ENCODE results near the gene DYNLT4.

DYNLT4 gene

GRCh38 chr1:44831516-44831915, 24.4 kb upstream of the DYNLT4 start:
- no peaks in the 10 kb centered on the region for H3K36me3 ChIP-seq
- H3K27me3 ChIP-seq (ENCODE audit: insufficient read depth, low read depth, severe bottlenecking): no peaks in the 10 kb centered on the region
- no peaks in the 10 kb centered on the region for H3K9me3 ChIP-seq (ENCODE audit: severe bottlenecking)
- no peak for TF ChIP-seq CTCF (IDR thresholded peaks at IDR 0.05; ENCODE audit: low read depth, low read length)
- no peak overlapping the region for H3K27ac ChIP-seq
- H3K4me3 ChIP-seq (ENCODE audit: low read depth, low read length): no peak overlapping the region
- no peak for DNase-seq

- Histone ChIP-seq H3K36me3 (no peaks in the 10 kb centered on the region), H3K4me3 (ENCODE audit: low read depth, low read length) (no peak overlapping the region), H3K27me3 (ENCODE audit: insufficient read depth, low read depth, severe bottlenecking) (no peaks in the 10 kb centered on the region), H3K9me3 (ENCODE audit: severe bottlenecking) (no peaks in the 10 kb centered on the region), H3K27ac (no peak overlapping the region)
- DNase-seq: no peak
- TF ChIP-seq CTCF (IDR thresholded peaks at IDR 0.05; ENCODE audit: low read depth, low read length): peak; percentile 19; the same call in 1 of the 2 replicates
Measured at GRCh38 chr1:44830900-44831304, 23.8 kb upstream of the DYNLT4 start.

- Histone ChIP-seq H3K9me3 (ENCODE audit: severe bottlenecking) (no peaks in the 10 kb centered on the region), H3K4me3 (ENCODE audit: low read depth, low read length) (no peak overlapping the region), H3K36me3 (no peaks in the 10 kb centered on the region), H3K27me3 (ENCODE audit: insufficient read depth, low read depth, severe bottlenecking) (no peaks in the 10 kb centered on the region), H3K27ac (no peak overlapping the region)
- TF ChIP-seq CTCF (IDR thresholded peaks at IDR 0.05; ENCODE audit: low read depth, low read length): no peak
- no peak for DNase-seq
Measured at GRCh38 chr1:44829506-44830384, 22.6 kb upstream of the DYNLT4 start.

GRCh38 chr1:44828841-44829440, 21.8 kb upstream of the DYNLT4 start:
- Histone ChIP-seq H3K4me3 (ENCODE audit: low read depth, low read length) (no peak overlapping the region), H3K9me3 (ENCODE audit: severe bottlenecking) (no peaks in the 10 kb centered on the region), H3K36me3 (no peaks in the 10 kb centered on the region), H3K27ac (no peak overlapping the region), H3K27me3 (ENCODE audit: insufficient read depth, low read depth, severe bottlenecking) (no peaks in the 10 kb centered on the region)
- no peak for DNase-seq
- TF ChIP-seq CTCF (IDR thresholded peaks at IDR 0.05; ENCODE audit: low read depth, low read length): no peak

GRCh38 chr1:44828003-44828651, 21.0 kb upstream of the DYNLT4 start:
- no peaks in the 10 kb centered on the region for H3K9me3 ChIP-seq (ENCODE audit: severe bottlenecking)
- no peak overlapping the region for H3K4me3 ChIP-seq (ENCODE audit: low read depth, low read length)
- H3K27me3 ChIP-seq (ENCODE audit: insufficient read depth, low read depth, severe bottlenecking): no peaks in the 10 kb centered on the region
- H3K27ac ChIP-seq: no peak overlapping the region
- H3K36me3 ChIP-seq: no peaks in the 10 kb centered on the region
- TF ChIP-seq CTCF (IDR thresholded peaks at IDR 0.05; ENCODE audit: low read depth, low read length): no peak
- no peak for DNase-seq
